Measurements from ENCODE around the gene NDUFB8. TPM values are rescaled to one million over a fixed set of nuclear protein-coding genes. Genes with fewer than 3 reads are reported as not detected.

The NDUFB8 gene
- total and polyA plus RNA-seq, 4 donors = 166 to 273 (median 268) TPM

GRCh38 chr10:100551196-100551595, 21.5 kb upstream of the NDUFB8 start:
- Histone ChIP-seq H3K4me3 (ENCODE audit: low read depth, low read length) (no peak overlapping the region), H3K36me3 (ENCODE audit: control insufficient read depth, insufficient read depth, low read length) (peaks cover 39% of the 10 kb centered on the region), H3K9me3 (ENCODE audit: control insufficient read depth, insufficient read depth, low read length) (no peaks in the 10 kb centered on the region), H3K4me1 (ENCODE audit: control insufficient read depth, insufficient read depth, low read length) (no peaks in the 10 kb centered on the region), H3K27ac (ENCODE audit: low read depth, low read length) (no peak overlapping the region), H3K27me3 (ENCODE audit: control insufficient read depth, insufficient read depth, low read length) (no peaks in the 10 kb centered on the region)
- DNase-seq (ENCODE audit: low read depth in 4 of 6, low spot score in 6 of 6) = peak in 1 of 6 donors; percentile 29
- no CpG with 5 or more reads among the region's 4 CpGs for WGBS (ENCODE audit: insufficient coverage)

GRCh38 chr10:100544950-100545349, 15.3 kb upstream of the NDUFB8 start:
- H3K27me3 ChIP-seq (ENCODE audit: control insufficient read depth, insufficient read depth, low read length) = no peaks in the 10 kb centered on the region
- H3K4me3 ChIP-seq (ENCODE audit: low read depth, low read length) = no peak overlapping the region
- no peak for DNase-seq (ENCODE audit: low read depth in 4 of 6, low spot score in 6 of 6)
- no peaks in the 10 kb centered on the region for H3K4me1 ChIP-seq (ENCODE audit: control insufficient read depth, insufficient read depth, low read length)
- H3K9me3 ChIP-seq (ENCODE audit: control insufficient read depth, insufficient read depth, low read length) = no peaks in the 10 kb centered on the region
- no peak overlapping the region for H3K27ac ChIP-seq (ENCODE audit: low read depth, low read length)
- no CpG with 5 or more reads among the region's 5 CpGs for WGBS (ENCODE audit: insufficient coverage)
- peaks cover 66% of the 10 kb centered on the region for H3K36me3 ChIP-seq (ENCODE audit: control insufficient read depth, insufficient read depth, low read length)

- 79% methylated on average over 4 of the region's 4 CpGs for WGBS (ENCODE audit: insufficient coverage)
- peaks cover 30% of the 10 kb centered on the region for H3K36me3 ChIP-seq (ENCODE audit: control insufficient read depth, insufficient read depth, low read length)
These were observed 7.8 kb upstream of the NDUFB8 start for GRCh38 chr10:100537475-100537874.

GRCh38 chr10:100535715-100536353, 6.2 kb upstream of the NDUFB8 start, which contains the start of gene HIF1AN:
HIF1AN (plus strand) TSS chr10:100535943; CDS start chr10:100535959, 16 bp downstream.
- Histone ChIP-seq H3K4me1 (ENCODE audit: control insufficient read depth, insufficient read depth, low read length) (peaks cover 4% of the 10 kb centered on the region), H3K27me3 (ENCODE audit: control insufficient read depth, insufficient read depth, low read length) (no peaks in the 10 kb centered on the region), H3K4me3 (ENCODE audit: low read depth, low read length) (peak within 1 kb of the TSS; percentile 71), H3K9me3 (ENCODE audit: control insufficient read depth, insufficient read depth, low read length) (no peaks in the 10 kb centered on the region), H3K36me3 (ENCODE audit: control insufficient read depth, insufficient read depth, low read length) (peaks cover 17% of the 10 kb centered on the region), H3K27ac (ENCODE audit: low read depth, low read length) (peak within 1 kb of the TSS; percentile 35)
- peak; percentile 86 to 99 (median 92) for DNase-seq (ENCODE audit: low read depth in 4 of 6, low spot score in 6 of 6)
- WGBS (ENCODE audit: insufficient coverage) = under 1% methylated on average over 35 of the region's 35 CpGs

More at GRCh38 chr10:100537475-100537874, 7.8 kb upstream of the NDUFB8 start:
- Histone ChIP-seq H3K9me3 (ENCODE audit: control insufficient read depth, insufficient read depth, low read length) (no peaks in the 10 kb centered on the region), H3K4me1 (ENCODE audit: control insufficient read depth, insufficient read depth, low read length) (peaks cover 4% of the 10 kb centered on the region), H3K4me3 (ENCODE audit: low read depth, low read length) (no peak overlapping the region), H3K27ac (ENCODE audit: low read depth, low read length) (no peak overlapping the region), H3K27me3 (ENCODE audit: control insufficient read depth, insufficient read depth, low read length) (no peaks in the 10 kb centered on the region)
- DNase-seq (ENCODE audit: low read depth in 4 of 6, low spot score in 6 of 6) = no peak

GRCh38 chr10:100535338-100535714, 5.7 kb upstream of the NDUFB8 start:
- 0% methylated on average over 2 of the region's 4 CpGs for WGBS (ENCODE audit: insufficient coverage)
- Histone ChIP-seq H3K27me3 (ENCODE audit: control insufficient read depth, insufficient read depth, low read length) (no peaks in the 10 kb centered on the region), H3K4me1 (ENCODE audit: control insufficient read depth, insufficient read depth, low read length) (peaks cover 4% of the 10 kb centered on the region), H3K36me3 (ENCODE audit: control insufficient read depth, insufficient read depth, low read length) (peaks cover 12% of the 10 kb centered on the region), H3K27ac (ENCODE audit: low read depth, low read length) (peak overlapping the region; percentile 35), H3K4me3 (ENCODE audit: low read depth, low read length) (peak overlapping the region; percentile 71), H3K9me3 (ENCODE audit: control insufficient read depth, insufficient read depth, low read length) (no peaks in the 10 kb centered on the region)
- no peak for DNase-seq (ENCODE audit: low read depth in 4 of 6, low spot score in 6 of 6)

GRCh38 chr10:100534726-100535125, 5.1 kb upstream of the NDUFB8 start:
- Histone ChIP-seq H3K9me3 (ENCODE audit: control insufficient read depth, insufficient read depth, low read length) (no peaks in the 10 kb centered on the region), H3K4me1 (ENCODE audit: control insufficient read depth, insufficient read depth, low read length) (peaks cover 4% of the 10 kb centered on the region), H3K36me3 (ENCODE audit: control insufficient read depth, insufficient read depth, low read length) (peaks cover 8% of the 10 kb centered on the region), H3K27ac (ENCODE audit: low read depth, low read length) (no peak overlapping the region), H3K4me3 (ENCODE audit: low read depth, low read length) (no peak overlapping the region), H3K27me3 (ENCODE audit: control insufficient read depth, insufficient read depth, low read length) (no peaks in the 10 kb centered on the region)
- DNase-seq (ENCODE audit: low read depth in 4 of 6, low spot score in 6 of 6) = no peak
- WGBS (ENCODE audit: insufficient coverage) = 100% methylated on average over 2 of the region's 2 CpGs

GRCh38 chr10:100531761-100532160, 2.1 kb upstream of the NDUFB8 start:
- H3K9me3 ChIP-seq (ENCODE audit: control insufficient read depth, insufficient read depth, low read length) = no peaks in the 10 kb centered on the region
- peaks cover 8% of the 10 kb centered on the region for H3K36me3 ChIP-seq (ENCODE audit: control insufficient read depth, insufficient read depth, low read length)
- H3K4me3 ChIP-seq (ENCODE audit: low read depth, low read length) = no peak overlapping the region
- no peaks in the 10 kb centered on the region for H3K27me3 ChIP-seq (ENCODE audit: control insufficient read depth, insufficient read depth, low read length)
- no peak overlapping the region for H3K27ac ChIP-seq (ENCODE audit: low read depth, low read length)
- peaks cover 8% of the 10 kb centered on the region for H3K4me1 ChIP-seq (ENCODE audit: control insufficient read depth, insufficient read depth, low read length)
- no peak for DNase-seq (ENCODE audit: low read depth in 4 of 6, low spot score in 6 of 6)

GRCh38 chr10:100528921-100529474, 673 bp downstream of the NDUFB8 start:
- DNase-seq (ENCODE audit: low read depth in 4 of 6, low spot score in 6 of 6) = peak in 4 of 6 donors; percentile 6 to 91 (median 29)
- no peaks in the 10 kb centered on the region for H3K27me3 ChIP-seq (ENCODE audit: control insufficient read depth, insufficient read depth, low read length)
- H3K9me3 ChIP-seq (ENCODE audit: control insufficient read depth, insufficient read depth, low read length) = no peaks in the 10 kb centered on the region
- 2% methylated on average over 18 of the region's 18 CpGs for WGBS (ENCODE audit: insufficient coverage)
- peaks cover 7% of the 10 kb centered on the region for H3K4me1 ChIP-seq (ENCODE audit: control insufficient read depth, insufficient read depth, low read length)
- peaks cover 32% of the 10 kb centered on the region for H3K36me3 ChIP-seq (ENCODE audit: control insufficient read depth, insufficient read depth, low read length)
- peak overlapping the region; percentile 84 for H3K27ac ChIP-seq (ENCODE audit: low read depth, low read length)
- peak overlapping the region; percentile 96 for H3K4me3 ChIP-seq (ENCODE audit: low read depth, low read length)

GRCh38 chr10:100528123-100528886, 1.4 kb downstream of the NDUFB8 start:
- Histone ChIP-seq H3K4me1 (ENCODE audit: control insufficient read depth, insufficient read depth, low read length) (peaks cover 7% of the 10 kb centered on the region), H3K4me3 (ENCODE audit: low read depth, low read length) (peak overlapping the region; percentile 96), H3K9me3 (ENCODE audit: control insufficient read depth, insufficient read depth, low read length) (no peaks in the 10 kb centered on the region), H3K27ac (ENCODE audit: low read depth, low read length) (no peak overlapping the region), H3K27me3 (ENCODE audit: control insufficient read depth, insufficient read depth, low read length) (no peaks in the 10 kb centered on the region), H3K36me3 (ENCODE audit: control insufficient read depth, insufficient read depth, low read length) (peaks cover 35% of the 10 kb centered on the region)
- DNase-seq (ENCODE audit: low read depth in 4 of 6, low spot score in 6 of 6) = no peak
- 33% methylated on average over 2 of the region's 7 CpGs for WGBS (ENCODE audit: insufficient coverage)
